MM.1S (cell line): ENCODE data around the gene FBXW10B.

Experiments
- CTCF ChIP-seq: fragments of 300-600 bp; sonication (generic); IDR thresholded peaks from 2 replicates; pipeline ENCODE4 v1.5.1; 2016; ENCODE audit warnings: antibody characterized with exemption, low read length, mixed read lengths
- EZH2 ChIP-seq: fragments of 300-600 bp; sonication (generic); optimal IDR thresholded peaks from 2 replicates; pipeline ENCODE3; 2017; ENCODE audit warnings: low read depth, mild to moderate bottlenecking, antibody characterized with exemption, low read length, mixed read lengths
- EZH2phosphoT487 ChIP-seq: fragments of 300-600 bp; sonication (generic); IDR thresholded peaks from 2 replicates; pipeline ENCODE4 v1.6.1; 2018; ENCODE audit warnings: antibody characterized with exemption, low read length

DNA sequence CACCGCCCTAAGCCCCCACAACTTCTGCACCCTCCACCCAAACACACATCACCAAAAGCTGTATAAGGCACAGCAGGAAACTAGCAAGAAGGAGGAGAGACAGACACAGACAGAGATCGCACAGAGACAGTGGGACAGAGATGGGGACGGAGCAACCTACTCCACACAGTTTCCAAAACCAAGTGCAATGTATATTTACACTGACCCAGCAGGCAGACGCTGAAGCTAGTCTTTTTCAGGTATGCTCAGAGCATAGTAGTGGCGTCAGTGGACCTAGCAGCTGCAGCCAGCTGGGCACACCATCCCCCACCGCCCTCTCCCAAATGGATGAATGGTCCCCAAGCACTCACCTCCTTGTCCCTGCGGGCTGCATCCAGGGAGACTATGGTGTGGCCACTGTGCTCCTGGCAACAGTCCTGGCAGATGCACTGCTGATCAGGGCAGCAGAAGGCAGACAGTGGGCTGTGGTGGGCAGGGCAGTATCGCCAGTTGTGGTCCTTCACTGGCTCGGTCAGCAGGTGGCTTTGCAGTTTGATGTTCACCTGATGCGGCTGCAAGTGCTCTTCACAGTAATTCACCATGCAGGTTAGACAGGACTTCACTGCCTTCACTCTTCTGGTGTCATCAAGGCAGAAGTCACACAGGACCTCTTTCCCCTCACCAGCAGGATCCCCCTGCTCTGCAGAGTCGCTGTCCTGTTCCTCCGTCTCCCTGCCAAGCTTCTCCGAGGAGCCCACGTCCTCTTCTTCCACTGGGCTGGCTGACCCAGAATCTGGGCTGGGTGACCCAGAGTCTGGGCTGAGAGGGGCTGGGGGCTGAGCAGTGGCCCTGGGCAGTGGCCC lies 31.5 kb upstream of the FBXW10B start:
- TF ChIP-seq CTCF = no peak
- TF ChIP-seq EZH2 = no peak
- TF ChIP-seq EZH2phosphoT487 = no peak
